Caco-2 (cell line): ENCODE data around the gene ZNF511. TPM values are rescaled to one million over a fixed set of nuclear protein-coding genes. Genes with fewer than 3 reads are reported as not detected.

Experiments used
- BruUV-seq: library from RNA; stranded (reverse); fragments of 400-500 nt; replicated peaks from 2 replicates; lab custom pipeline; 2021; lab: Mats Ljungman, UMichigan
- CTCF ChIA-PET: fragments of 300-600 bp; sonication (Branson Sonifier 250); formaldehyde crosslinking; loops from one replicate; lab custom pipeline; 2022; ENCODE audit warnings: antibody characterized with exemption; lab: Charles Lee
- POLR2A ChIA-PET: fragments of 300-600 bp; sonication (Branson Sonifier 250); formaldehyde crosslinking; loops from one replicate; lab custom pipeline; 2022; ENCODE audit warnings: antibody characterized with exemption; lab: Charles Lee
- DNase-seq, 2 experiments: peaks; one replicate each; pipeline versions ENCODE4 v3.0.0 to v3.0.0-alpha.2; 2020 to 2022
- H3K27me3 ChIP-seq: replicated peaks from 2 replicates; pipeline ENCODE4 v1.6.0; 2011; ENCODE audit warnings: low read length; ENCODE audit not compliant: control insufficient read depth, insufficient read depth
- H3K36me3 ChIP-seq: 2 replicates; pipeline ENCODE4 v1.5.1; 2011; ENCODE audit warnings: low read length; ENCODE audit not compliant: control insufficient read depth, insufficient read depth
- H3K4me1 ChIP-seq: fragments of 250-450 bp; sonication (Bioruptor Pico); 2 replicates; pipeline ENCODE4 v1.5.1; 2020; ENCODE audit warnings: mild to moderate bottlenecking
- H3K4me3 ChIP-seq: 2 replicates; pipeline ENCODE4 v1.5.1; 2011; ENCODE audit warnings: low read depth, mild to moderate bottlenecking, control low read depth, low read length
- H3K9me3 ChIP-seq: fragments of 250-450 bp; sonication (Bioruptor Pico); 2 replicates; pipeline ENCODE4 v1.5.1; 2020; ENCODE audit warnings: mild to moderate bottlenecking, moderate library complexity
- H3K27ac Mint-ChIP-seq: one replicate; pipeline ENCODE4 v1.8.0; 2022; ENCODE audit warnings: mixed read lengths; ENCODE audit not compliant: unreplicated experiment
- H3K27me3 Mint-ChIP-seq: one replicate; pipeline ENCODE4 v1.8.0; 2022; ENCODE audit warnings: mixed read lengths; ENCODE audit not compliant: insufficient read depth, unreplicated experiment
- H3K36me3 Mint-ChIP-seq: one replicate; pipeline ENCODE4 v1.8.0; 2022; ENCODE audit warnings: mild to moderate bottlenecking, mixed read lengths; ENCODE audit not compliant: insufficient read depth, unreplicated experiment
- H3K4me1 Mint-ChIP-seq: one replicate; pipeline ENCODE4 v1.8.0; 2022; ENCODE audit warnings: low read depth, mixed read lengths; ENCODE audit not compliant: unreplicated experiment
- H3K4me3 Mint-ChIP-seq: one replicate; pipeline ENCODE4 v1.8.0; 2022; ENCODE audit warnings: mild to moderate bottlenecking, moderate library complexity, mixed read lengths; ENCODE audit not compliant: unreplicated experiment
- H3K9me3 Mint-ChIP-seq: one replicate; pipeline ENCODE4 v1.8.0; 2022; ENCODE audit warnings: mixed read lengths; ENCODE audit not compliant: unreplicated experiment
- CTCF ChIP-seq, 2 experiments: fragments of 200-600 bp in 1 of 2; IDR thresholded peaks; 1 replicate in 1 of 2; 2 replicates in 1 of 2; pipeline versions ENCODE4 v1.5.1 to v1.8.0; 2011 to 2022; ENCODE audit warnings: antibody characterized with exemption in 1 of 2, control low read depth in 1 of 2, inconsistent platforms in 1 of 2, low read depth in 1 of 2, low read length in 1 of 2, mild to moderate bottlenecking in 1 of 2, moderate library complexity in 1 of 2; ENCODE audit not compliant: insufficient read depth in 1 of 2, severe bottlenecking in 1 of 2, unreplicated experiment in 1 of 2
- intact Hi-C: fragments of 100-400 bp; cut with micrococcal nuclease; formaldehyde crosslinking; loops from one replicate; pipeline ENCODE4 v1.10.0; 2022; ENCODE audit not compliant: unreplicated experiment
- total RNA-seq: library from RNA; stranded (reverse); gene quantifications from 2 replicates; pipeline ENCODE4 v1.2.3, GENCODE V29; 2022

Gene ZNF511
- total RNA-seq, 1 experiment from 2014 or later: 98.5 TPM

- Histone ChIP-seq H3K9me3 (no peaks in the 10 kb centered on the region), H3K27me3 (no peaks in the 10 kb centered on the region), H3K36me3 (peaks cover 6% of the 10 kb centered on the region), H3K4me3 (no peak overlapping the region), H3K4me1 (no peaks in the 10 kb centered on the region)
- Mint-ChIP-seq H3K36me3 (peaks cover 65% of the 10 kb centered on the region), H3K9me3 (no peaks in the 10 kb centered on the region), H3K4me3 (no peak overlapping the region), H3K27me3 (no peaks in the 10 kb centered on the region), H3K27ac (no peak overlapping the region), H3K4me1 (no peaks in the 10 kb centered on the region)
- intact Hi-C loops: no loop called here
- no peak for DNase-seq
- POLR2A ChIA-PET: no interaction called here
- no peak for TF ChIP-seq CTCF (IDR thresholded peaks at IDR 0.05; ENCODE audit: insufficient read depth in 1 of 2, low read depth in 1 of 2, low read length in 1 of 2, severe bottlenecking in 1 of 2, unreplicated experiment in 1 of 2)
- BruUV-seq: no TSS peak
- CTCF ChIA-PET: interaction anchor here (0.6 kb wide), 1 partner anchor 227 kb away, joined by 3 read pairs; no protein-coding TSS in a partner anchor
These were observed 14.5 kb upstream of the ZNF511 start for GRCh38 chr10:133294189-133294588.

DNA sequence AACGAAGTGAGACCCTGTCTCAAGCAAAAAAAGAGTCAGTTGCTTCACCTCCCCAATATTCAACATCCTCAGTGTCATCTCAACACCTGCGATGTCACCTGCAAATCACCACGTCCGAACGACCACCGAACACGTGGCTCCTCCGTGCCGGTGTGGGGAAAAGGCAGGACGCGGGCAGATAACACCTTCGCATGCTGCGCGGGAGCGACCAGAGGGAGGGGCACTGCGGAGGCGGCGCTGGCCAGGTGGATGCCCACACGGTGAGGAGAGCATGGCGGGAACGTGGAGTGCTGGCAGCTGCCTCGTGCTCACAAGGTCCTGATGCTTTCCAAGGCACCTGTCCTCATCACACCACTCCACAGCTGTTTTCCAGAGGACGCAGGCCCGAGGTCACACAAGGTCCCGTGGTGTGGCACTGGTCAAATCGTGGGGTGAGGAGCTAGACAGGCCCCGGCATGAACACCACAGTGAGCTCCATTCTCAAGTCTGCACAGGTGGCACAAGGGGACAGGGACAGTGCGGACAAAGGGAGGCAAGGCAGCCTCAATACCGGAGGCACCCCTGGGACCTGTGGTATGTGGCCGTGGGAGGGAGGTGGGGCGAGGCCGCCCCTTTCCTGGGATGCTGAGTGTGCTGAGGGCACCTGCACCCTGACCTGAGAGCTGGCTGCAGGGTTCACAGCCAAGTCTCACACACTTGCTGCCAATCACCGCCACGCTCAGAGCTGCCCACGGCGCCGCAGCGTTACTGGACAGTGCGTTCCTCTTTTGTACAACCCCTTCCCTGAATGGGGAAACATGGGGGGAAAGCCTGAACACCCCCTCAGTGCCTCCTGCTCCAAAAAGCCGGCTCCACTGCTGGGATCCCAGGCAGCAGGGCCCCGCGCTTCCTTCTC is 13.0 kb upstream of the ZNF511 start:
- Histone ChIP-seq H3K36me3 (peaks cover 6% of the 10 kb centered on the region), H3K27me3 (no peaks in the 10 kb centered on the region), H3K9me3 (no peaks in the 10 kb centered on the region), H3K4me3 (no peak overlapping the region), H3K4me1 (no peaks in the 10 kb centered on the region)
- intact Hi-C loops: no loop called here
- H3K27ac Mint-ChIP-seq: no peak overlapping the region
- TF ChIP-seq CTCF (IDR thresholded peaks at IDR 0.05; ENCODE audit: insufficient read depth in 1 of 2, low read depth in 1 of 2, low read length in 1 of 2, severe bottlenecking in 1 of 2, unreplicated experiment in 1 of 2): no peak
- ChIA-PET CTCF (interaction anchor here (1.0 kb wide), 1 partner anchor 34 kb away, joined by 3 read pairs; no protein-coding TSS in a partner anchor), POLR2A (no interaction called here)
- H3K9me3 Mint-ChIP-seq: no peaks in the 10 kb centered on the region
- BruUV-seq: no TSS peak
- H3K36me3 Mint-ChIP-seq: peaks cover 66% of the 10 kb centered on the region
- no peak for DNase-seq
- no peaks in the 10 kb centered on the region for H3K4me1 Mint-ChIP-seq
- no peaks in the 10 kb centered on the region for H3K27me3 Mint-ChIP-seq
- no peak overlapping the region for H3K4me3 Mint-ChIP-seq

- H3K36me3 Mint-ChIP-seq: peaks cover 80% of the 10 kb centered on the region
- no peaks in the 10 kb centered on the region for H3K9me3 ChIP-seq
- CTCF ChIA-PET: no interaction called here
These were observed 11.2 kb upstream of the ZNF511 start for GRCh38 chr10:133297504-133297903.

More at GRCh38 chr10:133297504-133297903, 11.2 kb upstream of the ZNF511 start:
- no peaks in the 10 kb centered on the region for H3K27me3 Mint-ChIP-seq
- POLR2A ChIA-PET: no interaction called here
- no peaks in the 10 kb centered on the region for H3K4me1 Mint-ChIP-seq
- H3K27me3 ChIP-seq: no peaks in the 10 kb centered on the region
- no peaks in the 10 kb centered on the region for H3K4me1 ChIP-seq
- peaks cover 7% of the 10 kb centered on the region for H3K36me3 ChIP-seq
- no peak for TF ChIP-seq CTCF (IDR thresholded peaks at IDR 0.05; ENCODE audit: insufficient read depth in 1 of 2, low read depth in 1 of 2, low read length in 1 of 2, severe bottlenecking in 1 of 2, unreplicated experiment in 1 of 2)
- BruUV-seq: no TSS peak
- intact Hi-C loops: no loop called here
- H3K27ac Mint-ChIP-seq: no peak overlapping the region
- no peak overlapping the region for H3K4me3 Mint-ChIP-seq
- DNase-seq: no peak
- no peak overlapping the region for H3K4me3 ChIP-seq
- H3K9me3 Mint-ChIP-seq: no peaks in the 10 kb centered on the region
